ENCODE results near the gene KIFC3.

The KIFC3 gene

DNA sequence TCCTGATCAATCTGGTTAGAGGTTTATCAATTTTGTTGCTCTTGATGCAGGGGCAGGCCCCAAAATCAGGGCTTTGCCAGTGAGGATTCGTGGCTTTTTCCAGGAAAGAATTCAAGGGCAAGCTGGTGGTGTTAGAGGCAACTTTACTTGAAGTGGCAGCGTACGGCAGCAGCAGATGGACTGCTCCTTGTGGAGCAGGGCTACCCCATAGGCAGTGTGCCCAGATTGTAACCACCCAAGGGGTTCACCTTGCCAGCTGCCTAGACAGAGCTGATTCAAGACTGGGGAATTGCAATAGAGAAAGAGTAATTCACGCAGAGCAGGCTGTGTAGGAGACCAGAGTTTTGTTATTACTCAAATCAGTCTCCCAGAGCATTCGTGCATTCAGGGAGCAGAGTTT, 90.9 kb downstream of the KIFC3 start:
- Histone ChIP-seq H3K4me1 (ENCODE audit: control insufficient read depth, insufficient read depth, low read length) (no peaks in the 10 kb centered on the region), H3K9me3 (ENCODE audit: control insufficient read depth, insufficient read depth, low read depth, low read length) (no peaks in the 10 kb centered on the region), H3K27ac (ENCODE audit: extremely low read depth, low read depth, low read length) (no peak overlapping the region), H3K36me3 (ENCODE audit: control insufficient read depth in 2 of 2, insufficient read depth in 1 of 2, low read length in 2 of 2) (no peaks in the 10 kb centered on the region), H3K4me3 (ENCODE audit: low read depth, low read length) (no peak overlapping the region)
- ChIA-PET CTCF (interaction anchor here (1.1 to 2.0 kb wide), 2 partner anchors 12 to 39 kb away, joined by 3 to 5 read pairs; no protein-coding TSS in a partner anchor), POLR2A (no interaction called here)
- TF ChIP-seq GFI1B (tag by site-specific recombination; IDR thresholded peaks at IDR 0.05) (no peak), MEIS1 (CRISPR knock-in tag; IDR thresholded peaks at IDR 0.05; ENCODE audit: borderline replicate concordance) (no peak), MZF1 (tag by site-specific recombination; IDR thresholded peaks at IDR 0.05; ENCODE audit: borderline replicate concordance) (no peak), TCF7L2 (IDR thresholded peaks at IDR 0.05; ENCODE audit: borderline replicate concordance, low read depth, low read length) (no peak), ZBTB20 (tag by site-specific recombination; IDR thresholded peaks at IDR 0.05) (no peak), KLF9 (tag by site-specific recombination; IDR thresholded peaks at IDR 0.05; ENCODE audit: low read depth) (no peak)
- TF ChIP-seq, protein P1, sequence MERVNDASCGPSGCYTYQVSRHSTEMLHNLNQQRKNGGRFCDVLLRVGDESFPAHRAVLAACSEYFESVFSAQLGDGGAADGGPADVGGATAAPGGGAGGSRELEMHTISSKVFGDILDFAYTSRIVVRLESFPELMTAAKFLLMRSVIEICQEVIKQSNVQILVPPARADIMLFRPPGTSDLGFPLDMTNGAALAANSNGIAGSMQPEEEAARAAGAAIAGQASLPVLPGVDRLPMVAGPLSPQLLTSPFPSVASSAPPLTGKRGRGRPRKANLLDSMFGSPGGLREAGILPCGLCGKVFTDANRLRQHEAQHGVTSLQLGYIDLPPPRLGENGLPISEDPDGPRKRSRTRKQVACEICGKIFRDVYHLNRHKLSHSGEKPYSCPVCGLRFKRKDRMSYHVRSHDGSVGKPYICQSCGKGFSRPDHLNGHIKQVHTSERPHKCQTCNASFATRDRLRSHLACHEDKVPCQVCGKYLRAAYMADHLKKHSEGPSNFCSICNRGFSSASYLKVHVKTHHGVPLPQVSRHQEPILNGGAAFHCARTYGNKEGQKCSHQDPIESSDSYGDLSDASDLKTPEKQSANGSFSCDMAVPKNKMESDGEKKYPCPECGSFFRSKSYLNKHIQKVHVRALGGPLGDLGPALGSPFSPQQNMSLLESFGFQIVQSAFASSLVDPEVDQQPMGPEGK (tag by site-specific recombination; IDR thresholded peaks at IDR 0.05) = no peak
- TF ChIP-seq, protein P2, sequence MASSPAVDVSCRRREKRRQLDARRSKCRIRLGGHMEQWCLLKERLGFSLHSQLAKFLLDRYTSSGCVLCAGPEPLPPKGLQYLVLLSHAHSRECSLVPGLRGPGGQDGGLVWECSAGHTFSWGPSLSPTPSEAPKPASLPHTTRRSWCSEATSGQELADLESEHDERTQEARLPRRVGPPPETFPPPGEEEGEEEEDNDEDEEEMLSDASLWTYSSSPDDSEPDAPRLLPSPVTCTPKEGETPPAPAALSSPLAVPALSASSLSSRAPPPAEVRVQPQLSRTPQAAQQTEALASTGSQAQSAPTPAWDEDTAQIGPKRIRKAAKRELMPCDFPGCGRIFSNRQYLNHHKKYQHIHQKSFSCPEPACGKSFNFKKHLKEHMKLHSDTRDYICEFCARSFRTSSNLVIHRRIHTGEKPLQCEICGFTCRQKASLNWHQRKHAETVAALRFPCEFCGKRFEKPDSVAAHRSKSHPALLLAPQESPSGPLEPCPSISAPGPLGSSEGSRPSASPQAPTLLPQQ (tag by site-specific recombination; IDR thresholded peaks at IDR 0.05) = no peak

DNA sequence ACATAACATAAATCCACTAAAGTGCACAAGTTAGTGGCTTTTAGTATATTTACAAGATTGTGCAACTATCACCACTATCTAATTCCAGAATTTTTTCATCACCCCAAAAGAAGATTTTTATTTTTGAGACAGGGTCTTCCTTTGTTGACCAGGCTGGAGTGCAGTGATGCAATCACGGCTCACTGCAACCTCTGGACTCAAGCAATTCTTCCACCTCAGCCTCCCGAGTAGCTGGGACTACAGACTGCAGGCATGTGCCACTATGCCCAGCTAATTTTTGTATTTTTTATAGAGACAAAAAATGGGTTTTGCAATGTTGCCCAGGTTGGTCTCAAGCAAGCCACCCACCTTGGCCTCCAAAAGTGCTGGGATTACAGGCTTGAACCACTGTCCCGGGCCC, 92.6 kb downstream of the KIFC3 start:
- TF ChIP-seq ZNF202 (tag by site-specific recombination; IDR thresholded peaks at IDR 0.05; ENCODE audit: borderline replicate concordance) = no peak
- TF ChIP-seq ZFP69B (tag by site-specific recombination; IDR thresholded peaks at IDR 0.05) = no peak
- TF ChIP-seq ZNF521 (tag by site-specific recombination; IDR thresholded peaks at IDR 0.05) = no peak
- no peak for TF ChIP-seq ZNF169 (tag by site-specific recombination; IDR thresholded peaks at IDR 0.05)
- no peak for TF ChIP-seq ZNF776 (tag by site-specific recombination; IDR thresholded peaks at IDR 0.05; ENCODE audit: borderline replicate concordance)
- TF ChIP-seq, protein P3, sequence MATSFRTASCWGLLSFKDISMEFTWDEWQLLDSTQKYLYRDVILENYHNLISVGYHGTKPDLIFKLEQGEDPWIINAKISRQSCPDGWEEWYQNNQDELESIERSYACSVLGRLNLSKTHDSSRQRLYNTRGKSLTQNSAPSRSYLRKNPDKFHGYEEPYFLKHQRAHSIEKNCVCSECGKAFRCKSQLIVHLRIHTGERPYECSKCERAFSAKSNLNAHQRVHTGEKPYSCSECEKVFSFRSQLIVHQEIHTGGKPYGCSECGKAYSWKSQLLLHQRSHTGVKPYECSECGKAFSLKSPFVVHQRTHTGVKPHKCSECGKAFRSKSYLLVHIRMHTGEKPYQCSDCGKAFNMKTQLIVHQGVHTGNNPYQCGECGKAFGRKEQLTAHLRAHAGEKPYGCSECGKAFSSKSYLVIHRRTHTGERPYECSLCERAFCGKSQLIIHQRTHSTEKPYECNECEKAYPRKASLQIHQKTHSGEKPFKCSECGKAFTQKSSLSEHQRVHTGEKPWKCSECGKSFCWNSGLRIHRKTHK (tag by site-specific recombination; IDR thresholded peaks at IDR 0.05) = no peak
- no peak for TF ChIP-seq ZNF174 (tag by site-specific recombination; IDR thresholded peaks at IDR 0.05)
- TF ChIP-seq, protein P4, sequence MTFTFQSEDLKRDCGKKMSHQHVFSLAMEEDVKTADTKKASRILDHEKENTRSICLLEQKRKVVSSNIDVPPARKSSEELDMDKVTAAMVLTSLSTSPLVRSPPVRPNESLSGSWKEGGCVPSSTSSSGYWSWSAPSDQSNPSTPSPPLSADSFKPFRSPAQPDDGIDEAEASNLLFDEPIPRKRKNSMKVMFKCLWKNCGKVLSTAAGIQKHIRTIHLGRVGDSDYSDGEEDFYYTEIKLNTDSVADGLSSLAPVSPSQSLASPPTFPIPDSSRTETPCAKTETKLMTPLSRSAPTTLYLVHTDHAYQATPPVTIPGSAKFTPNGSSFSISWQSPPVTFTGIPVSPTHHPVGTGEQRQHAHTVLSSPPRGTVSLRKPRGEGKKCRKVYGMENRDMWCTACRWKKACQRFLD (tag by site-specific recombination; IDR thresholded peaks at IDR 0.05) = no peak
- no peak for TF ChIP-seq ZNF600 (tag by site-specific recombination; IDR thresholded peaks at IDR 0.05)
- Histone ChIP-seq H3K36me3 (ENCODE audit: control insufficient read depth in 2 of 2, insufficient read depth in 1 of 2, low read length in 2 of 2) (no peaks in the 10 kb centered on the region), H3K4me1 (ENCODE audit: control insufficient read depth, insufficient read depth, low read length) (no peaks in the 10 kb centered on the region), H3K27ac (ENCODE audit: extremely low read depth, low read depth, low read length) (no peak overlapping the region), H3K9me3 (ENCODE audit: control insufficient read depth, insufficient read depth, low read depth, low read length) (no peaks in the 10 kb centered on the region), H3K4me3 (ENCODE audit: low read depth, low read length) (no peak overlapping the region)
- CTCF ChIA-PET = no interaction called here
- POLR2A ChIA-PET = no interaction called here
